Measurements from ENCODE around the gene PUS10. TPM values are rescaled to one million over a fixed set of nuclear protein-coding genes. Genes with fewer than 3 reads are reported as not detected.

PUS10 gene
- polyA plus RNA-seq, 3 donors, result 2.0 to 3.0 (median 2.8) TPM

DNA sequence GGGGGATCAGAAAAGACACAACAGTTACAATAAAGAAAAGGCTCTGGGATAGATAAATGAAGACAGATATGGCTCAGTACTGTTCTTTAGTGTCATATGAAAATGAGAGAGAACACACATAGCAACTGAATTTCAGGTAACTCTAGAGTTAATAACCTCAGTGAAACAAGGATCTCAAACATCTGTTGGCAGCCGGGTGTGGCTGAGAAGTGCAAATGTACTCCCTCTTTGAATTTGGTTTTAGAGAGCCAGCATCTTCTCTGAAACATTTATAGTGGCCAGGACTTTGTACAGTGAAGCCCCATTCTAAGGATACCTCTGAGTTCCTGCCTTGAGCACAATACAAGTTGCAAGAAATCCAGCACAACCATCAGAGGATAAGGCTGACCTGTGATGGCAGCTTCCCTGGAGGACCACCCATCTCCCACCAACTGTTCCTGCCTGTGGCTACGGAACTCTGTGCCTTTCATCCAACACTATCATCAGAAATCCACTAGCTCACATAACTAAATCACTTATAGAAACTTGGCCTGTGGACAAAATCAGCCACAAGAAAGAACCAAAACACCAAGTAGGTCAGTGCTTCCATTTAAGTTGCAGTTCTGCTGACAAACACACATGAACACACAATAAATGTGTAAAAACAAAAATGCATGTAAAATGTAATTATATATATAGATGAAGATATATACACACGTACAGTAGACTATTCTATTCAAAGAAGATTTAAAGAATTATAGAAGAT lies 37.8 kb downstream of the PUS10 start:
- 86% methylated on average over 1 of the region's 3 CpGs for WGBS (ENCODE audit: insufficient coverage)
- Mint-ChIP-seq H3K4me1 (peaks cover 22% of the 10 kb centered on the region), H3K9me3 (no peaks in the 10 kb centered on the region), H3K27me3 (ENCODE audit: low read depth in 3 of 3) (no peaks in the 10 kb centered on the region), H3K27ac (peak overlapping the region in 1 of 7 donors; percentile 19), H3K4me3 (no peak overlapping the region), H3K36me3 (peaks cover 0 to 3% of the 10 kb centered on the region in 2 donors)
- Histone ChIP-seq H3K4me2 (replicated peaks; ENCODE audit: extremely low read depth, low read length, poor library complexity, severe bottlenecking) (no peak overlapping the region), H3K36me3 (replicated peaks in 1 of 2; ENCODE audit: control insufficient read depth in 1 of 2, insufficient read depth in 2 of 2, low read length in 2 of 2) (no peaks in the 10 kb centered on the region), H3K9me3 (replicated peaks in 1 of 2; ENCODE audit: control insufficient read depth in 1 of 2, insufficient read depth in 1 of 2, low read length in 2 of 2) (no peaks in the 10 kb centered on the region), H3K79me2 (ENCODE audit: insufficient read depth, low read length) (no peaks in the 10 kb centered on the region), H3K27ac (ENCODE audit: low read depth in 1 of 2, low read length in 2 of 2) (no peak overlapping the region), H4K20me1 (ENCODE audit: insufficient read depth, low read length) (no peaks in the 10 kb centered on the region), H3K4me3 (replicated peaks in 1 of 3; ENCODE audit: low read depth in 2 of 3, low read length in 3 of 3) (no peak overlapping the region), H2AFZ (ENCODE audit: insufficient read depth, low read depth, low read length, poor library complexity, severe bottlenecking) (no peak overlapping the region), H3K9ac (ENCODE audit: insufficient read depth, low read length, poor library complexity, severe bottlenecking) (no peak overlapping the region), H3K27me3 (ENCODE audit: control insufficient read depth in 2 of 2, insufficient read depth in 2 of 2, low read length in 2 of 2) (no peaks in the 10 kb centered on the region), H3K4me1 (ENCODE audit: control insufficient read depth in 1 of 2, insufficient read depth in 2 of 2, low read length in 2 of 2) (peaks cover 14 to 27% of the 10 kb centered on the region in 2 donors)
- no peak for DNase-seq
- intact Hi-C loops (cut with micrococcal nuclease), result no loop called here
- TF ChIP-seq, protein P1, sequence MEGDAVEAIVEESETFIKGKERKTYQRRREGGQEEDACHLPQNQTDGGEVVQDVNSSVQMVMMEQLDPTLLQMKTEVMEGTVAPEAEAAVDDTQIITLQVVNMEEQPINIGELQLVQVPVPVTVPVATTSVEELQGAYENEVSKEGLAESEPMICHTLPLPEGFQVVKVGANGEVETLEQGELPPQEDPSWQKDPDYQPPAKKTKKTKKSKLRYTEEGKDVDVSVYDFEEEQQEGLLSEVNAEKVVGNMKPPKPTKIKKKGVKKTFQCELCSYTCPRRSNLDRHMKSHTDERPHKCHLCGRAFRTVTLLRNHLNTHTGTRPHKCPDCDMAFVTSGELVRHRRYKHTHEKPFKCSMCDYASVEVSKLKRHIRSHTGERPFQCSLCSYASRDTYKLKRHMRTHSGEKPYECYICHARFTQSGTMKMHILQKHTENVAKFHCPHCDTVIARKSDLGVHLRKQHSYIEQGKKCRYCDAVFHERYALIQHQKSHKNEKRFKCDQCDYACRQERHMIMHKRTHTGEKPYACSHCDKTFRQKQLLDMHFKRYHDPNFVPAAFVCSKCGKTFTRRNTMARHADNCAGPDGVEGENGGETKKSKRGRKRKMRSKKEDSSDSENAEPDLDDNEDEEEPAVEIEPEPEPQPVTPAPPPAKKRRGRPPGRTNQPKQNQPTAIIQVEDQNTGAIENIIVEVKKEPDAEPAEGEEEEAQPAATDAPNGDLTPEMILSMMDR (IDR thresholded peaks at IDR 0.05), result no peak

DNA sequence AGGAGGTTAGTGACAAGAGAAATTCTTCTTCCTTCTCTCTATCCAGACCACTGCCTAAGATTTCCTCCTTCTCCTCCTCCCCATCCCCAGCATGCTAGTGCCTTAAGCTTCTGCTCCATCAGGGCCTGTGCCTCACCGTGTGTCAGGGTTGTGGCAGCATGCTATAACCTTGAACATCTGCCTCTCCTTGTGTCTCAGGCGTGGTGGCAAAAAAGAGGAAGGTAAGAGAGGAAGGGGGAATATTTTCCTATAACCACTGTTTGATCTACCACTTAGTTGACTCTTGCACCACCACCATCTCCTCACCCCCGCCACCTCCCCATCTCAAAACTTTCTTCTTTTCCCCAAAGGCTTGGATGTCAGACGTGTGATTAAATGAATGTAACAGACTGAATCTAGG lies 38.8 kb downstream of the PUS10 start:
- no CpG with 5 or more reads among the region's 4 CpGs for WGBS (ENCODE audit: insufficient coverage)
- no peak overlapping the region for H3K27ac ChIP-seq (ENCODE audit: low read depth in 1 of 2, low read length in 2 of 2)
- peaks cover 8 to 18% of the 10 kb centered on the region in 2 donors for H3K4me1 ChIP-seq (ENCODE audit: control insufficient read depth in 1 of 2, insufficient read depth in 2 of 2, low read length in 2 of 2)
- peak in 2 of 3 donors; percentile 25 to 37 for DNase-seq
- H3K9ac ChIP-seq (ENCODE audit: insufficient read depth, low read length, poor library complexity, severe bottlenecking), result no peak overlapping the region
- no peaks in the 10 kb centered on the region for H3K9me3 ChIP-seq (replicated peaks in 1 of 2; ENCODE audit: control insufficient read depth in 1 of 2, insufficient read depth in 1 of 2, low read length in 2 of 2)
- H3K36me3 ChIP-seq (replicated peaks in 1 of 2; ENCODE audit: control insufficient read depth in 1 of 2, insufficient read depth in 2 of 2, low read length in 2 of 2), result no peaks in the 10 kb centered on the region
- H2AFZ ChIP-seq (ENCODE audit: insufficient read depth, low read depth, low read length, poor library complexity, severe bottlenecking), result no peak overlapping the region
- H3K27me3 ChIP-seq (ENCODE audit: control insufficient read depth in 2 of 2, insufficient read depth in 2 of 2, low read length in 2 of 2), result no peaks in the 10 kb centered on the region
- TF ChIP-seq, protein P1 (IDR thresholded peaks at IDR 0.05), result no peak
- no peaks in the 10 kb centered on the region for H3K27me3 Mint-ChIP-seq (ENCODE audit: low read depth in 3 of 3)
- H3K9me3 Mint-ChIP-seq, result peaks cover 0 to 1% (median 0%) of the 10 kb centered on the region in 7 donors
- intact Hi-C loops (cut with micrococcal nuclease), result no loop called here
- H3K79me2 ChIP-seq (ENCODE audit: insufficient read depth, low read length), result no peaks in the 10 kb centered on the region
- H3K4me3 Mint-ChIP-seq, result no peak overlapping the region
- H3K4me2 ChIP-seq (replicated peaks; ENCODE audit: extremely low read depth, low read length, poor library complexity, severe bottlenecking), result peak overlapping the region; percentile 3
- no peak overlapping the region for H3K4me3 ChIP-seq (replicated peaks in 1 of 3; ENCODE audit: low read depth in 2 of 3, low read length in 3 of 3)
- H3K4me1 Mint-ChIP-seq, result peaks cover 18% of the 10 kb centered on the region
- no peaks in the 10 kb centered on the region for H4K20me1 ChIP-seq (ENCODE audit: insufficient read depth, low read length)
- peaks cover 1 to 4% of the 10 kb centered on the region in 2 donors for H3K36me3 Mint-ChIP-seq
- peak overlapping the region in 3 of 7 donors; percentile 6 to 78 (median 13) for H3K27ac Mint-ChIP-seq

All from CD14-positive monocyte (primary cell).